K562 (cell line): ENCODE data around the gene HSPB1. TPM values are rescaled to one million over a fixed set of nuclear protein-coding genes. Genes with fewer than 3 reads are reported as not detected.

Source experiments
- DLX4 ChIP-seq: fragments of 250-450 bp; sonication (Bioruptor Pico); IDR thresholded peaks from 2 replicates; pipeline ENCODE4 v1.6.1; 2021; ENCODE audit warnings: mild to moderate bottlenecking
- GABPA ChIP-seq: fragments of 200-800 bp; sonication (Bioruptor generic); conservative IDR thresholded peaks from 2 replicates; pipeline ENCODE4 v1.6.1; 2016; ENCODE audit warnings: low read depth, missing genetic modification characterization, missing compliant biosample characterization
- HNRNPLL ChIP-seq: fragments of 200-400 bp; formaldehyde crosslinking; IDR thresholded peaks from 2 replicates; pipeline ENCODE4 v1.6.1; 2017; ENCODE audit warnings: low read length, low read depth, mild to moderate bottlenecking; ENCODE audit not compliant: poor library complexity, severe bottlenecking
- ILK ChIP-seq: fragments of 450-650 bp; IDR thresholded peaks from 2 replicates; pipeline ENCODE4 v1.6.1; 2016; ENCODE audit warnings: missing genetic modification characterization, low read depth, mild to moderate bottlenecking, missing compliant biosample characterization, moderate library complexity, borderline replicate concordance
- LARP7 ChIP-seq: fragments of 450-650 bp; IDR thresholded peaks from 2 replicates; pipeline ENCODE4 v1.6.1; 2016
- NCOR1 ChIP-seq: fragments of 450-650 bp; IDR thresholded peaks from 2 replicates; pipeline ENCODE4 v1.6.1; 2016; ENCODE audit warnings: mild to moderate bottlenecking, moderate library complexity
- NFIC ChIP-seq: fragments of 450-650 bp; IDR thresholded peaks from 2 replicates; pipeline ENCODE4 v1.6.1; 2017; ENCODE audit warnings: mild to moderate bottlenecking, inconsistent platforms
- NR2F6 ChIP-seq: fragments of 450-650 bp; formaldehyde crosslinking; IDR thresholded peaks from 2 replicates; pipeline ENCODE4 v1.4.0; 2020; ENCODE audit warnings: mild to moderate bottlenecking
- POLR3G ChIP-seq: IDR thresholded peaks from 2 replicates; pipeline ENCODE4 v1.6.1; 2011; ENCODE audit not compliant: insufficient read length, insufficient replicate concordance; ENCODE audit errors: extremely low read depth
- PTTG1 ChIP-seq: fragments of 450-650 bp; IDR thresholded peaks from 2 replicates; pipeline ENCODE4 v1.6.1; 2016; ENCODE audit warnings: low read depth, mild to moderate bottlenecking, missing genetic modification characterization, missing compliant biosample characterization
- PURB ChIP-seq: sonication (generic); formaldehyde crosslinking; IDR thresholded peaks from 2 replicates; pipeline ENCODE4 v1.9.0; 2021; ENCODE audit warnings: low read depth, mild to moderate bottlenecking, missing genetic modification reagents
- SIRT6 ChIP-seq: IDR thresholded peaks from one replicate; pipeline ENCODE4 v1.6.1; 2012; ENCODE audit warnings: low read depth, mild to moderate bottlenecking, control low read depth, inconsistent platforms, low read length, moderate library complexity
- SUPT5H ChIP-seq: fragments of 450-650 bp; IDR thresholded peaks from 2 replicates; pipeline ENCODE4 v1.6.1; 2016
- THAP7 ChIP-seq: fragments of 250-450 bp; sonication (Bioruptor Pico); IDR thresholded peaks from 2 replicates; pipeline ENCODE4 v1.5.0; 2021
- TRIM28 ChIP-seq: fragments of 450-650 bp; IDR thresholded peaks from 2 replicates; pipeline ENCODE4 v1.6.1; 2017
- ZNF217 ChIP-seq: sonication (generic); formaldehyde crosslinking; IDR thresholded peaks from 2 replicates; pipeline ENCODE4 v1.8.0; 2022; ENCODE audit warnings: mild to moderate bottlenecking, missing genetic modification reagents
- ZNF24 ChIP-seq: fragments of 450-650 bp; IDR thresholded peaks from 2 replicates; pipeline ENCODE4 v1.6.1; 2016
- ZNF507 ChIP-seq: conservative IDR thresholded peaks from 2 replicates; pipeline ENCODE4 v1.6.1; 2017; ENCODE audit warnings: missing genetic modification characterization, missing compliant biosample characterization
- ZNF717 ChIP-seq: fragments of 250-450 bp; sonication (Bioruptor Pico); IDR thresholded peaks from 2 replicates; pipeline ENCODE4 v1.5.0; 2021
- ZNF830 ChIP-seq: fragments of 250-450 bp; sonication (Bioruptor Pico); IDR thresholded peaks from 2 replicates; pipeline ENCODE4 v1.5.0; 2021; ENCODE audit warnings: mild to moderate bottlenecking
- polyA plus RNA-seq, 8 experiments: library from polyadenylated mRNA; depleted of rRNA in 4 of 8; stranded (reverse) in 5 of 8; unstranded in 3 of 8; fragments of >200 nt; fragmentation: Nextera tagmentation in 2 of 8; fragmentation: Illumina TruSeq in 1 of 8; extraction: Ambion mirVana in 2 of 8; extraction: Trizol in 1 of 8; gene quantifications; 2 replicates each; pipeline versions ENCODE4 v1.2.1 to v1.2.3, GENCODE V29; 2011 to 2014; ENCODE audit warnings: inconsistent platforms in 1 of 8, missing spikeins in 1 of 8
- total RNA-seq, 7 experiments: library from RNA; depleted of rRNA in 6 of 7; stranded (reverse); fragments of >200 nt in 6 of 7; fragmentation: Illumina TruSeq in 2 of 7; extraction: Trizol in 2 of 7; gene quantifications; 2 replicates each; pipeline versions ENCODE4 v1.2.1 to v1.2.3, GENCODE V29; 2011 to 2021; ENCODE audit warnings: low replicate concordance in 1 of 7
- TF ChIP-seq, protein P1 (sequence below): conservative IDR thresholded peaks from 2 replicates; pipeline ENCODE4 v1.6.1; 2011; ENCODE audit warnings: low read depth, mild to moderate bottlenecking, low read length; ENCODE audit not compliant: control insufficient read depth
- TF ChIP-seq, protein P2 (sequence below): sonication (generic); formaldehyde crosslinking; IDR thresholded peaks from 2 replicates; pipeline ENCODE4 v1.8.0; 2022; ENCODE audit warnings: missing genetic modification reagents, mild to moderate bottlenecking, borderline replicate concordance
- TF ChIP-seq, protein P3 (sequence below): fragments of 450-650 bp; IDR thresholded peaks from 2 replicates; pipeline ENCODE4 v1.6.1; 2018; ENCODE audit warnings: mild to moderate bottlenecking, low read depth; ENCODE audit not compliant: partially characterized antibody

Gene HSPB1
- total and polyA plus RNA-seq, 9 of the 15 experiments (the other 6 are each of a cell fraction or from before 2014, with no cell fraction given) = 27.1 to 522 (median 138) TPM

GRCh38 chr7:76281006-76281705 lies 21.3 kb upstream of the HSPB1 start (continued):
- TF ChIP-seq, protein P1, sequence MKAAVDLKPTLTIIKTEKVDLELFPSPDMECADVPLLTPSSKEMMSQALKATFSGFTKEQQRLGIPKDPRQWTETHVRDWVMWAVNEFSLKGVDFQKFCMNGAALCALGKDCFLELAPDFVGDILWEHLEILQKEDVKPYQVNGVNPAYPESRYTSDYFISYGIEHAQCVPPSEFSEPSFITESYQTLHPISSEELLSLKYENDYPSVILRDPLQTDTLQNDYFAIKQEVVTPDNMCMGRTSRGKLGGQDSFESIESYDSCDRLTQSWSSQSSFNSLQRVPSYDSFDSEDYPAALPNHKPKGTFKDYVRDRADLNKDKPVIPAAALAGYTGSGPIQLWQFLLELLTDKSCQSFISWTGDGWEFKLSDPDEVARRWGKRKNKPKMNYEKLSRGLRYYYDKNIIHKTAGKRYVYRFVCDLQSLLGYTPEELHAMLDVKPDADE = no peak
- TF ChIP-seq LARP7 = peak; percentile 92; the same call in 1 of the 2 replicates
- TF ChIP-seq ZNF507 (tag) = no peak
- TF ChIP-seq SUPT5H = no peak
- no peak; the same call in 1 of the 2 replicates for TF ChIP-seq ILK (tag)
- no peak for TF ChIP-seq POLR3G
- no peak for TF ChIP-seq ZNF24
- TF ChIP-seq, protein P2, sequence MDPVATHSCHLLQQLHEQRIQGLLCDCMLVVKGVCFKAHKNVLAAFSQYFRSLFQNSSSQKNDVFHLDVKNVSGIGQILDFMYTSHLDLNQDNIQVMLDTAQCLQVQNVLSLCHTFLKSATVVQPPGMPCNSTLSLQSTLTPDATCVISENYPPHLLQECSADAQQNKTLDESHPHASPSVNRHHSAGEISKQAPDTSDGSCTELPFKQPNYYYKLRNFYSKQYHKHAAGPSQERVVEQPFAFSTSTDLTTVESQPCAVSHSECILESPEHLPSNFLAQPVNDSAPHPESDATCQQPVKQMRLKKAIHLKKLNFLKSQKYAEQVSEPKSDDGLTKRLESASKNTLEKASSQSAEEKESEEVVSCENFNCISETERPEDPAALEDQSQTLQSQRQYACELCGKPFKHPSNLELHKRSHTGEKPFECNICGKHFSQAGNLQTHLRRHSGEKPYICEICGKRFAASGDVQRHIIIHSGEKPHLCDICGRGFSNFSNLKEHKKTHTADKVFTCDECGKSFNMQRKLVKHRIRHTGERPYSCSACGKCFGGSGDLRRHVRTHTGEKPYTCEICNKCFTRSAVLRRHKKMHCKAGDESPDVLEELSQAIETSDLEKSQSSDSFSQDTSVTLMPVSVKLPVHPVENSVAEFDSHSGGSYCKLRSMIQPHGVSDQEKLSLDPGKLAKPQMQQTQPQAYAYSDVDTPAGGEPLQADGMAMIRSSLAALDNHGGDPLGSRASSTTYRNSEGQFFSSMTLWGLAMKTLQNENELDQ (CRISPR knock-in tag) = no peak
- no peak for TF ChIP-seq ZNF717
- TF ChIP-seq TRIM28 = no peak
- TF ChIP-seq ZNF217 (CRISPR knock-in tag) = no peak
- no peak for TF ChIP-seq NR2F6 (CRISPR knock-in tag)
- TF ChIP-seq PURB (CRISPR knock-in tag) = no peak
- TF ChIP-seq GABPA = no peak
- no peak for TF ChIP-seq DLX4 (CRISPR knock-in tag)
- no peak for TF ChIP-seq NCOR1
- no peak for TF ChIP-seq SIRT6
- TF ChIP-seq THAP7 (CRISPR knock-in tag) = no peak
- no peak for TF ChIP-seq HNRNPLL
- no peak for TF ChIP-seq ZNF830 (CRISPR knock-in tag)
- peak; percentile 51; the same call in 1 of the 2 replicates for TF ChIP-seq NFIC
- TF ChIP-seq PTTG1 = no peak
- TF ChIP-seq, protein P3, sequence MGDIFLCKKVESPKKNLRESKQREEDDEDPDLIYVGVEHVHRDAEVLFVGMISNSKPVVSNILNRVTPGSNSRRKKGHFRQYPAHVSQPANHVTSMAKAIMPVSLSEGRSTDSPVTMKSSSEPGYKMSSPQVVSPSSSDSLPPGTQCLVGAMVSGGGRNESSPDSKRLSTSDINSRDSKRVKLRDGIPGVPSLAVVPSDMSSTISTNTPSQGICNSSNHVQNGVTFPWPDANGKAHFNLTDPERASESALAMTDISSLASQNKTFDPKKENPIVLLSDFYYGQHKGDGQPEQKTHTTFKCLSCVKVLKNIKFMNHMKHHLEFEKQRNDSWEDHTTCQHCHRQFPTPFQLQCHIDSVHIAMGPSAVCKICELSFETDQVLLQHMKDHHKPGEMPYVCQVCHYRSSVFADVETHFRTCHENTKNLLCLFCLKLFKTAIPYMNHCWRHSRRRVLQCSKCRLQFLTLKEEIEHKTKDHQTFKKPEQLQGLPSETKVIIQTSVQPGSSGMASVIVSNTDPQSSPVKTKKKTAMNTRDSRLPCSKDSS = peak; percentile 66
